ENCODE measurements around the gene ARFGEF3.

DNA sequence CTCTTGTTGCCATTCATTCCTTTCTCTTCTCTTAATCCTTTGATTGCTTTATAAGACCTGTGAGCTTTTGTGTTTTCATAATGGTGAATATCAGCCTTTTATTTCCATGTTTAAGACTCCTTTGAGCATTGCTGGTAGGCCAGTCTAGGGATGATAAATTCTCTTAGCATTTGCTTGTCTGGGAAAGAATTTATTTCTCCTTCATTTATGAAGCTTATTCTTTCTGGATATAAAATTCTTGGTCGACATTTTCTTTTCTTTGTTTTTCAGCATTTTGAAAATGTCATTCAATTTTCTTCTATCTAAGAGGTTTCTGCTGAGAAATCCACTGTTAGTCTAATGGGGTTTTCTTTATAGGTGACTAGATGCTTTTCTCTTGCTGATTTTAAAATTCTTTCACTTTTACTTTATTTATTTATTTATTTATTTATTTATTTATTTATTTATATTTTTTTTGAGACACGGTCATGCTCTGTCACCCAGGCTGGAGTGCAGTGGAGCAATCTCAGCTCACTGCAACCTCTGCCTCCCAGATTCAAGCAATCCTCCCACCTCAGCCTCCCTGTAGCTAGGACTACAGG lies 15.0 kb downstream of the ARFGEF3 start:
- TF ChIP-seq, protein P1, sequence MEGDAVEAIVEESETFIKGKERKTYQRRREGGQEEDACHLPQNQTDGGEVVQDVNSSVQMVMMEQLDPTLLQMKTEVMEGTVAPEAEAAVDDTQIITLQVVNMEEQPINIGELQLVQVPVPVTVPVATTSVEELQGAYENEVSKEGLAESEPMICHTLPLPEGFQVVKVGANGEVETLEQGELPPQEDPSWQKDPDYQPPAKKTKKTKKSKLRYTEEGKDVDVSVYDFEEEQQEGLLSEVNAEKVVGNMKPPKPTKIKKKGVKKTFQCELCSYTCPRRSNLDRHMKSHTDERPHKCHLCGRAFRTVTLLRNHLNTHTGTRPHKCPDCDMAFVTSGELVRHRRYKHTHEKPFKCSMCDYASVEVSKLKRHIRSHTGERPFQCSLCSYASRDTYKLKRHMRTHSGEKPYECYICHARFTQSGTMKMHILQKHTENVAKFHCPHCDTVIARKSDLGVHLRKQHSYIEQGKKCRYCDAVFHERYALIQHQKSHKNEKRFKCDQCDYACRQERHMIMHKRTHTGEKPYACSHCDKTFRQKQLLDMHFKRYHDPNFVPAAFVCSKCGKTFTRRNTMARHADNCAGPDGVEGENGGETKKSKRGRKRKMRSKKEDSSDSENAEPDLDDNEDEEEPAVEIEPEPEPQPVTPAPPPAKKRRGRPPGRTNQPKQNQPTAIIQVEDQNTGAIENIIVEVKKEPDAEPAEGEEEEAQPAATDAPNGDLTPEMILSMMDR (IDR thresholded peaks at IDR 0.05), result no peak
- no peak for TF ChIP-seq POLR2A (IDR thresholded peaks at IDR 0.05)
